Neuronal stem cell (in vitro differentiated cells): ENCODE results near the gene MDM2.

Source experiments
- DNase-seq: peaks from one replicate; pipeline ENCODE4 v3.0.0-alpha.2; 2013; ENCODE audit warnings: low spot score
- H2AFZ ChIP-seq: one replicate; pipeline ENCODE4 v1.6.1; 2013; ENCODE audit warnings: mild to moderate bottlenecking, low read length, inconsistent platforms
- H2AK5ac ChIP-seq: 2 replicates; pipeline ENCODE4 v1.6.1; 2013; ENCODE audit warnings: low read depth, mild to moderate bottlenecking, inconsistent platforms, low read length, moderate library complexity, mixed read lengths
- H2BK120ac ChIP-seq: 2 replicates; pipeline ENCODE4 v1.6.1; 2013; ENCODE audit warnings: low read depth, mild to moderate bottlenecking, inconsistent platforms, low read length, moderate library complexity, mixed read lengths
- H2BK12ac ChIP-seq: one replicate; pipeline ENCODE4 v1.6.1; 2013; ENCODE audit warnings: low read length, inconsistent platforms
- H2BK15ac ChIP-seq: 2 replicates; pipeline ENCODE4 v1.6.1; 2013; ENCODE audit warnings: mild to moderate bottlenecking, low read length, inconsistent platforms, mixed read lengths
- H2BK5ac ChIP-seq: one replicate; pipeline ENCODE4 v1.6.1; 2013; ENCODE audit warnings: inconsistent platforms, mild to moderate bottlenecking, low read length, moderate library complexity
- H3K14ac ChIP-seq: one replicate; pipeline ENCODE4 v1.6.1; 2013; ENCODE audit warnings: low read length, inconsistent platforms
- H3K18ac ChIP-seq: 2 replicates; pipeline ENCODE4 v1.6.1; 2013; ENCODE audit warnings: low read length, inconsistent platforms
- H3K23ac ChIP-seq: 2 replicates; pipeline ENCODE4 v1.6.1; 2013; ENCODE audit warnings: low read depth, mild to moderate bottlenecking, mixed read lengths, low read length, inconsistent platforms; ENCODE audit not compliant: poor library complexity
- H3K27ac ChIP-seq: replicated peaks from 3 replicates; pipeline ENCODE4 v1.5.1; 2013; ENCODE audit warnings: low read length, inconsistent platforms
- H3K27me3 ChIP-seq, 3 experiments: 2 replicates each; pipeline ENCODE4 v1.6.1; 2013; ENCODE audit warnings: low read length in 3 of 3, mild to moderate bottlenecking in 2 of 3, inconsistent platforms in 1 of 3, low read depth in 1 of 3, mixed read lengths in 1 of 3, moderate library complexity in 1 of 3; ENCODE audit not compliant: control insufficient read depth in 3 of 3, insufficient read depth in 3 of 3
- H3K36me3 ChIP-seq, 2 donors: replicated peaks in 1 of 2; 2 replicates each; pipeline ENCODE4 v1.6.1; 2013; ENCODE audit warnings: low read length in 2 of 2; ENCODE audit not compliant: control insufficient read depth in 2 of 2, insufficient read depth in 2 of 2
- H3K4ac ChIP-seq: 2 replicates; pipeline ENCODE4 v1.6.1; 2013; ENCODE audit warnings: inconsistent platforms, mild to moderate bottlenecking, low read length, moderate library complexity
- H3K4me1 ChIP-seq, 2 donors: 1 replicate in 1 of 2; 2 replicates in 1 of 2; pipeline ENCODE4 v1.6.1; 2013; ENCODE audit warnings: low read length in 2 of 2, low read depth in 1 of 2; ENCODE audit not compliant: control insufficient read depth in 2 of 2, insufficient read depth in 1 of 2
- H3K4me2 ChIP-seq: one replicate; pipeline ENCODE4 v1.6.1; 2013; ENCODE audit warnings: mild to moderate bottlenecking, low read length, inconsistent platforms; ENCODE audit not compliant: insufficient read depth, poor library complexity, severe bottlenecking
- H3K4me3 ChIP-seq, 2 donors: 2 replicates each; pipeline ENCODE4 v1.5.1; 2013; ENCODE audit warnings: low read length in 2 of 2, mild to moderate bottlenecking in 2 of 2, inconsistent platforms in 1 of 2, moderate library complexity in 1 of 2
- H3K79me1 ChIP-seq: one replicate; pipeline ENCODE4 v1.6.1; 2013; ENCODE audit warnings: low read depth, mild to moderate bottlenecking, inconsistent platforms, low read length, moderate library complexity
- H3K9ac ChIP-seq: one replicate; pipeline ENCODE4 v1.6.1; 2013; ENCODE audit warnings: mild to moderate bottlenecking, low read depth, low read length, inconsistent platforms; ENCODE audit not compliant: poor library complexity
- H3K9me3 ChIP-seq, 2 donors: replicated peaks in 1 of 2; 2 replicates each; pipeline versions ENCODE3 to v1.6.1; 2013; ENCODE audit warnings: low read length in 2 of 2, mild to moderate bottlenecking in 2 of 2, inconsistent platforms in 1 of 2, low read depth in 1 of 2, mixed read lengths in 1 of 2, moderate library complexity in 1 of 2; ENCODE audit not compliant: control insufficient read depth in 2 of 2, insufficient read depth in 1 of 2
- H4K8ac ChIP-seq: one replicate; pipeline ENCODE4 v1.6.1; 2013; ENCODE audit warnings: low read depth, mild to moderate bottlenecking, inconsistent platforms, low read length, moderate library complexity
- H4K91ac ChIP-seq: one replicate; pipeline ENCODE4 v1.6.1; 2013; ENCODE audit warnings: low read length, low read depth, mild to moderate bottlenecking, inconsistent platforms; ENCODE audit not compliant: poor library complexity
- WGBS, 2 donors: extraction: QIAGEN DNeasy Blood & Tissue Kit; methylation state at CpG; one replicate each; pipeline ENCODE4 v1.1.7; 2013; ENCODE audit warnings: missing lambda C conversion rate in 2 of 2, mixed read lengths in 1 of 2; ENCODE audit not compliant: insufficient read length in 2 of 2, insufficient replicate concordance in 1 of 2; ENCODE audit errors: extremely low coverage in 2 of 2; 5-methylcytosine and 5-hydroxymethylcytosine counted together

MDM2 gene

DNA sequence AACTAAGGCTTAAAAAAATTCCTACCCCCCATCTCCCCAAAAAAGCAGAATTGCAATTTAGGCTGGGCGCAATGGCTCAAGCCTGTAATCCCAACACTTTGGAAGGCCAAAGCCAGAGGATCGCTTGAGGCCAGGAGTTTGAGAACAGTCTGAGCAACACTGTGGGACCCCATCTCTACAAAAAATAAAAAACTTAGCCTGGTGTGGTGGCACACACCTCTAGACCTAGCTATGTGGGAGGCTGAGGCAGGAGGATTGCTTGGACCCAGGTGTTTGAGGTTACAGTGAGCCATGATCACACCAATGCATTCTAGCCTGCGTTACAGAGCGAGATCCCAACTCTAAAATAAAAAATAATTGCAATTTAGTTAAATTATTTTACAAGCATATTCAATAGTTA lies 70.9 kb downstream of the MDM2 start:
- no peak for DNase-seq
- H3K14ac ChIP-seq: no peak overlapping the region
- no peak overlapping the region for H3K18ac ChIP-seq
- H2BK15ac ChIP-seq: no peak overlapping the region
- H3K79me1 ChIP-seq: no peaks in the 10 kb centered on the region
- no peak overlapping the region for H3K4me3 ChIP-seq
- H3K27me3 ChIP-seq: no peaks in the 10 kb centered on the region
- no peak overlapping the region for H4K91ac ChIP-seq
- H3K23ac ChIP-seq: no peak overlapping the region
- no peak overlapping the region for H3K4me2 ChIP-seq
- no peak overlapping the region for H3K4ac ChIP-seq
- WGBS, 2 donors: no CpG with 5 or more reads among the region's 4 CpGs
- peaks cover 0 to 3% of the 10 kb centered on the region in 2 donors for H3K9me3 ChIP-seq
- no peak overlapping the region for H3K27ac ChIP-seq
- H4K8ac ChIP-seq: no peak overlapping the region
- H2BK120ac ChIP-seq: no peak overlapping the region
- H2AFZ ChIP-seq: no peak overlapping the region
- H3K9ac ChIP-seq: no peak overlapping the region
- no peak overlapping the region for H2BK12ac ChIP-seq
- H2AK5ac ChIP-seq: no peak overlapping the region
- no peak overlapping the region for H2BK5ac ChIP-seq
- peaks cover 0 to 8% of the 10 kb centered on the region in 2 donors for H3K4me1 ChIP-seq
- no peaks in the 10 kb centered on the region for H3K36me3 ChIP-seq

GRCh38 chr12:68880660-68881325 lies 72.8 kb downstream of the MDM2 start:
- H3K14ac ChIP-seq: no peak overlapping the region
- H3K9me3 ChIP-seq: peaks cover 0 to 3% of the 10 kb centered on the region in 2 donors
- H3K4me3 ChIP-seq: no peak overlapping the region
- no peaks in the 10 kb centered on the region for H3K36me3 ChIP-seq
- no peaks in the 10 kb centered on the region for H3K79me1 ChIP-seq
- H2BK12ac ChIP-seq: no peak overlapping the region
- H2BK120ac ChIP-seq: no peak overlapping the region
- no peak overlapping the region for H3K4me2 ChIP-seq
- H3K9ac ChIP-seq: no peak overlapping the region
- H3K27ac ChIP-seq: no peak overlapping the region
- no peak overlapping the region for H2AK5ac ChIP-seq
- DNase-seq: no peak
- no peak overlapping the region for H2BK5ac ChIP-seq
- peaks cover 0 to 8% of the 10 kb centered on the region in 2 donors for H3K4me1 ChIP-seq
- H2BK15ac ChIP-seq: no peak overlapping the region
- H3K4ac ChIP-seq: no peak overlapping the region
- H4K91ac ChIP-seq: no peak overlapping the region
- H2AFZ ChIP-seq: no peak overlapping the region
- H3K27me3 ChIP-seq: peaks cover 0 to 3% (median 0%) of the 10 kb centered on the region in 3 experiments
- WGBS, 2 donors: no CpG with 5 or more reads among the region's 5 CpGs
- H4K8ac ChIP-seq: no peak overlapping the region
- H3K18ac ChIP-seq: no peak overlapping the region
- no peak overlapping the region for H3K23ac ChIP-seq

GRCh38 chr12:68882251-68882964 lies 74.4 kb downstream of the MDM2 start:
- H3K27me3 ChIP-seq: peaks cover 0 to 3% (median 0%) of the 10 kb centered on the region in 3 experiments
- no peak for DNase-seq
- WGBS, 2 donors: no CpG with 5 or more reads among the region's 4 CpGs
- H3K9me3 ChIP-seq: peaks cover 0 to 3% of the 10 kb centered on the region in 2 donors
- no peak overlapping the region for H3K4me3 ChIP-seq
- H3K79me1 ChIP-seq: no peaks in the 10 kb centered on the region
- H3K9ac ChIP-seq: no peak overlapping the region
- no peak overlapping the region for H2AFZ ChIP-seq
- no peak overlapping the region for H3K14ac ChIP-seq
- no peak overlapping the region for H2AK5ac ChIP-seq
- H3K18ac ChIP-seq: no peak overlapping the region
- no peak overlapping the region for H3K27ac ChIP-seq
- no peak overlapping the region for H4K91ac ChIP-seq
- H3K4ac ChIP-seq: no peak overlapping the region
- no peak overlapping the region for H4K8ac ChIP-seq
- no peak overlapping the region for H3K4me2 ChIP-seq
- no peak overlapping the region for H2BK12ac ChIP-seq
- no peak overlapping the region for H2BK120ac ChIP-seq
- no peaks in the 10 kb centered on the region for H3K36me3 ChIP-seq
- H2BK15ac ChIP-seq: no peak overlapping the region
- H3K23ac ChIP-seq: no peak overlapping the region
- no peaks in the 10 kb centered on the region for H3K4me1 ChIP-seq
- no peak overlapping the region for H2BK5ac ChIP-seq

DNA sequence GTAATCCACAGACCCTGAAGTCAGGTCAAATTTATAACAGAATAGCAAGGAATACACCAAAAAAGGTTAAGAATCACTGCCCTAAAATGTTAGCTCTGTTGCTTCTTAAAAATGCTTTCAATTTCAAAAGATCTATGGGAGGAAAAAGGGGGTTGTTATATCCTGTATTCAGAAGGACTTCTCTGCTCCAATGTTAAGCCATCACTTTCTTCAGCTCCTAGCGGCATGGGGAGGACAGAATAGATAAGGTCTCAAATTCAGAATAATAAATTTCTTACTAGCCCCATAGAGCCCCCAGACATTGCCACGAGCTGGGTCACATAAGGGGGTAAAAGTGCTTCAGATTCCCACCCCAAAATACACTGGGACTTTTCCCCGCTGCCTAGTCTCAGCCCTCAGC lies 75.2 kb downstream of the MDM2 start:
- Histone ChIP-seq H3K4me3 (no peak overlapping the region), H3K9me3 (peaks cover 0 to 3% of the 10 kb centered on the region in 2 donors), H2AFZ (no peak overlapping the region), H2BK15ac (no peak overlapping the region), H3K27me3 (peaks cover 0 to 3% (median 0%) of the 10 kb centered on the region in 3 experiments), H3K14ac (no peak overlapping the region), H3K27ac (no peak overlapping the region), H3K9ac (no peak overlapping the region), H3K4me1 (no peaks in the 10 kb centered on the region), H2BK5ac (no peak overlapping the region), H2BK120ac (no peak overlapping the region), H3K23ac (no peak overlapping the region), H3K4ac (no peak overlapping the region), H2BK12ac (no peak overlapping the region), H3K4me2 (no peak overlapping the region), H3K79me1 (no peaks in the 10 kb centered on the region), H4K8ac (no peak overlapping the region), H2AK5ac (no peak overlapping the region), H3K36me3 (no peaks in the 10 kb centered on the region), H3K18ac (no peak overlapping the region), H4K91ac (no peak overlapping the region)
- no CpG with 5 or more reads among the region's 3 CpGs for WGBS, 2 donors
- DNase-seq: no peak
